GM18870 (cell line): ENCODE results near the gene CACNB1.

ENCODE experiments used
- ATAC-seq: cut with Tn5 transposase; IDR thresholded peaks from one replicate; pipeline ENCODE4 v1.9.1; 2021; ENCODE audit warnings: moderate library complexity; ENCODE audit not compliant: unreplicated experiment

CACNB1 gene

GRCh38 chr17:39225959-39226683 is 28.7 kb upstream of the CACNB1 start:
- ATAC-seq: no peak

- ATAC-seq: no peak
Observed at GRCh38 chr17:39225308-39225958, 28.0 kb upstream of the CACNB1 start, which contains the start of gene STAC2. TSS of gene STAC2 (minus strand) at chr17:39225945. CDS start at chr17:39225502, 443 bp downstream.

- no peak for ATAC-seq
Observed at GRCh38 chr17:39224778-39225307, 27.4 kb upstream of the CACNB1 start.

DNA sequence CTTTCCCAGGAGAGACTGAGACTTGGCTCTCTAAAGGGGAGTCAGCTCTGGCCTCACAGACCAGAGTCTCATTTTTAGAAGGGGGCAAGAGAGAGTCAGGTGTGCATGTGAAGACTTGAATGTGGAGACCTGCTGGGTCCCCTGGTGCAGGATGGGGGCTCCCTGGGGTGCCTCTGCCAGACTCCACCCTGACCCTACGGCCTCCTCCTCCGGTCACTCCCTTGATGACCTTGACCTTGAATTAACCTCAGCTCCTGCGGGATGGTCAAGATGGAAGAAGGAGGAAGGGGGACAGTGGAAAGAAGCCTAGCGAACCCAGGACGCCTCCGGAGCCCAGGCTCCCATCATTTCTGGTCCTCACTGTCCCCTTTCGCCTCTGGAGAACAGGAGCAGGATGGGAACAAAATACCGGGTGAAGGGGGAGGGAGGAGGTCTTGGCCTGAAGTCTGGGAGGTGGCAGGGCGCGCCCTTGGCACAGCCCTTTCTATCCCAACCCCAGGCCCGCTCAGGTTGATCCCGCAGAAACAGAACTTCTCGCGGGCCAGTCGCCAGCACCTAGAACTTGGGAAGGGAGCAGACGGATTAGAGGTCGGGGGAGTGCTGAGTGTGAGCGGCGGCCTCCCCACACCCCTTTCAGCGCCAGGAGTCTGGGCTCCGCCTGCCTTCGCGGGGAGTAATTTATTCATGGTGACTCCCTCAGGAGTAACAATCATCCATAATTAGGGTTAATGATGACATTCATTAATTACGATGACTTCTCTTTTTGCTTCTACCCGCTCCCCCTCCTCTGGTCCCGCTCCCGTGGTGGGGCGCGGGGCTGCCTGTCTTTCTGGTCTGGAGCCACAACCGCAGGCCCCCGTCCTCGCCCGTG is 26.7 kb upstream of the CACNB1 start:
- no peak for ATAC-seq

- ATAC-seq: no peak
Observed at GRCh38 chr17:39222866-39223834, 25.7 kb upstream of the CACNB1 start.

DNA sequence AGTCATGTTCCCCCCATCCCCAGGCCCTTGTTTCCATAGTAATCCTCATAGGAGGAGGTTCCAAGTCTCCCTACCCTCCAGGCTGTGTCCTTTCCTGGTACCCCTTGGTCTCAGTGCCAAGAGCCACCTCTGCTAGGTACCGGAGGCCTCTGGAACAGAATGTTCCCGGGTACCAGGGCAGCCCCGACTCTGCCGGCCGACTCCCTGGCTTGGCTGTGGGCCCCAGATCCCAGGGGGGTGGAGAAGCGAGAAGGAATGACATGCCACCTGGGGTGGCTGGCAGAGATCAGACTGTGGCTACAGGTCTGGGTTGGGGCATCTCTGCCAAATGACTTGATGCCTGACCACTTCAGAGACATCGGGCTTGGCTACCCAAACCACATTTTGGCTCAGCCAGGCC is 24.7 kb upstream of the CACNB1 start:
- no peak for ATAC-seq

- no peak for ATAC-seq
Observed at GRCh38 chr17:39221572-39221971, 24.1 kb upstream of the CACNB1 start.

GRCh38 chr17:39219647-39220154 is 22.2 kb upstream of the CACNB1 start:
- ATAC-seq: no peak

GRCh38 chr17:39218906-39219305 is 21.4 kb upstream of the CACNB1 start:
- no peak for ATAC-seq

GRCh38 chr17:39217734-39218369 is 20.4 kb upstream of the CACNB1 start:
- ATAC-seq: no peak

- no peak for ATAC-seq
Observed at GRCh38 chr17:39213852-39214251, 16.4 kb upstream of the CACNB1 start.

DNA sequence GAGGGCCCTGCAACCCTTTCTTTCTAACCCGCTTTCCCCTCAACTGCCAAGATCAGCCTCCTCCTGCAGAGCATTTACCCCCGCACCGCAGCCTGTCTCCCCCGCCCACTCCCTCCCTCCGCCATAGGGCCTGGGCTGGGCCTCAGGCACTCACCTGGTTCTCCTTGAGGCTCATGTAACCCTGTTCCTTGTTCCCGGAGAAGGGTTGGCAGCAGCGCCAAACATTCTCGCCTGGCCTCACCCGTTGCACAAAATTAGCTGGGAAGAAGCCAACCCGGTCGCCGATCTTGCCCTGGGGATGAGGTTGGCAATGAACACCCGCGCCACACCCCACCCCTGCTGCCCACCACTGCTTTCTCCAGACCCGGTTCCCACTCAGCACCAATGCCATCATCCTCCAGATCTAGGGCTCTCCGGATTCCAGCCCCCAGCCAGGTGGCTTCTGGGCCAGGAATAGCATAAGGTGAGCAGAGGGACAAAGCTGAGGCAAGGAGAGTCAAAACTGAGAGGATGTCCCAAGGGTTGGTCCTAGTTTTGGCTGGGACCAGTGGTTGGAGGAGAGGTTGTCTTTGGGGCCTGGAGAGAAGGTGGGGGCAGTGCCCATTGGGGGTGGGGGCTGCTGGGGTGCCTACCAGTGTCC is 15.5 kb upstream of the CACNB1 start:
- no peak for ATAC-seq

DNA sequence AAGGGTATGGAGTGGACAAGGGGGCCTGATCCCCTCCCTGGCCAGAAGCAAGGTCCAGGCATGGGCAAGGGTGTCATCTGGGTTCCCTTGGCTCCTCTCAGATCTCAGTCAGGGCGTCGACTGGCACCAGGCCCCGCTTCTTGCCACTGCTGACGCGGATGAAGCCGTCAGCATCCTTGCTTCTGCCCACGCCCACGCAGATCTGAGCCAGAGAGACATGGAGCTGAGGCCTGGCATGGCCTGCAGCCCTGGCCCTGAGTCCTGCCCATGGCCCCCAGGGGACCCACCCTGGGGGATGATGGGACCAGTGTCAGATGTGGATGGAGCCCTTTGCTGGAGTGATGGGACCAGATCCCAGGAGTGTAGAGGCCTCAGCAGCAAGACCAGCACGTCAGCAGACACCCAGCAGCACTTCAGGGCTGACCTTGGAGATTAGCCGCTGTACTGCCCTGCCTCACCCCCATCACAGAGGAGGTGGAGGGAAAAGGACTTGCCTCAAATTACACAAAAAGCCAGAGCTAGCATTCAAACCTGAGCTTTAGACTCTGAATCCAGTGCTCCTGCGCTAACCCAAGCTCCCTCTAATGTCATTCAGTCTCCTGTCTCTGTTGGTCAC is 14.8 kb upstream of the CACNB1 start:
- ATAC-seq: no peak

DNA sequence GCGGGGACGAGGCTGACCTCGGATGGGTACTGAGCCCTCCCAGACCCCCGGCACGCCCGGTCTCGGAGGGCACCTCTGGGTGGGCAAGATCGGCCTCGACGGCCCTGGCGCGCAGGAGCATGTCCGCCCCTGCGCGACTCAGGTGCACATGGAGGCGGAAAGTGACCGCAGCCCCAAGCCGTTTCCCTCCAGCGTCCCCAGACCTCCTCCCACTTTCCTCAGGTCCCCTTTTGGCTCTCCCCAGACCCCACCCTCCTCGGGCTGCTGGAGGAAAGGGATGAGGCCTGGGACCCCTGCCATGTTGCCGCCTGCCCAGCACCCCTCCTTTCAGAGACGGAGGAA is 12.6 kb upstream of the CACNB1 start:
- no peak for ATAC-seq

DNA sequence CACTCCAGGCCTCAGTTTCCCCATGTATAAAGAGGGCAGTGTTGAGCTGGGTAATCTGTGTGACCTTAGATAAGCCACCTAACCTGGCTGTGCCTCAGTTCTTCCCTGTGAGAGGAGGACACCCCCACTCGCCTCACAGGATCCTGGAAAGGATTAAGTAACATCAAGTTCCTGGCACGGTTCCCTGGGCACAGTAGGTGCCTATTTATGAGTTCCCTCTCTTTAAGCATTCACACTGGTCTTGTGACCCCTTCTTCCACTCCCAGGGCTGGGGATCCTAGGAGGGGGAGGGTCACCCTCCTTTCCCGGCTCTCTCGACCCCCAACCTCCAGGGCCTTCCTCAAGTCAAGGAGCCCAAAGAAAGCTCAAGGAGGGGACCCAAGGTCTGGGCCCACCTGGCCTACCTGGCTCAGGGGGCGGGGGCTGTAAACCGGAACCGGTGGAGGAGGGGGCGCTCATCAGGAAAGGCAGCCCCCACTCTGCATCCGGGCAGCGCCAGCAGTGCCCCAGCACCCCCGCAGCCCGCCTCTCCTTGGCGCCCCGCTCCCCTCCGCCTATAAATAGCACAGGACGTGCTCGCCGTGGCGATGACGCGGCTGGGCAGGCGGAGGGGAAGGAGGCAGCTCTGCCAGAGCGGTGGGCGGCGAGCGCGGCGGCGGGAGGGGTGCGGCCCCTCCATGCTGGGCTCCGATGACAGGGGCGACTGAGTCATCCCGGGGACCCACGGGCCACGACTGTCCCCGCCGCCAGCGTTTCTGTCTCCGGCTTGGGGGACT is 12.0 kb upstream of the CACNB1 start:
- no peak for ATAC-seq

DNA sequence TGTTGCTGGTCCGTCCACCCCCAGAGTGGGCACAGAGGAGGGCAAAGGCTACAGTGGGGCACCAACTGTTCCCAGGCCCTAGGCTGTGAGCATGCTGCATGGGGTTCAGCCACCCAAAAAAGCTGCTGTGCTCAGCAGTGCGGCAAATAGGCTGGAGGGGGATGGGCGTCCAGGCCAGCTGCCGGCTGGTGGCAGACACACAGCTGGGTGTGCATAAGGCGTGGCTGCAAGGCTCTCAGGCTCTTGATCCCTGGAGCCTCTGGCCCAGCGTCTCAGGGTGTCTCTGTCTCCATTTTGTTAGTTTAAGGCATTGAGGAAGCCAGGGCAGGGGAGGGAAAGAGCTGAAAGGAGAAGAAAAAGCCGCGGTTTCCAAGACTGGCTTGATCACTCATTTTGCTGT is 11.4 kb upstream of the CACNB1 start:
- ATAC-seq: no peak

GRCh38 chr17:39208136-39208535 is 10.7 kb upstream of the CACNB1 start:
- ATAC-seq: no peak

DNA sequence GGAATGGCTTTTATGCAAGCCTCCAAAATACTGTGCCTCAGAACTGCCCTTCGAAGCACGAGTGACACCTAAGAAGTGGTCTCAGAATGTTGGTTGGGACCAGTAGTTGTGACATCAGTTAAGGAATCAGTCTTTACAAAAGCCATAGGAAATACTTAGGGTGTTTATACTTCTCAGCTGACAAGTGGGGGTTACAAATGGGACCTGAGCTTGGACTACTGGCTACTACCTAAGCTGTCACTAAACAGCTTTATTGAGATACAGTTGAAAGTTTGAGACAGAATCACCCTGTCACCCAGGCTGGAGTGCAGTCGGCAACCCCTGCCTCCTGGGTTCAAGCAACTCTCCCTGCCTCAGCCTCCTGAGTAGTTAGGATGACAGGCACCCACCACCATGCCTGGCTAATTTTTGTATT is 7.7 kb upstream of the CACNB1 start:
- ATAC-seq: no peak
